CD4-positive, alpha-beta T cell treated with Interleukin-1 beta for 1 hour (primary cell): ENCODE data around the gene CACNG6.
"Not testable (repeated sequence)": the region's sequence is repeated elsewhere in the genome, so short reads cannot be mapped to it uniquely, and the experiment has no call there.

Experiments
- DNase-seq, 2 donors: peaks; one replicate each; pipeline ENCODE4 v3.0.0-alpha.2; 2020 to 2022

The CACNG6 gene

GRCh38 chr19:54002495-54003315 is 11.3 kb downstream of the CACNG6 start:
- no peak for DNase-seq

DNA sequence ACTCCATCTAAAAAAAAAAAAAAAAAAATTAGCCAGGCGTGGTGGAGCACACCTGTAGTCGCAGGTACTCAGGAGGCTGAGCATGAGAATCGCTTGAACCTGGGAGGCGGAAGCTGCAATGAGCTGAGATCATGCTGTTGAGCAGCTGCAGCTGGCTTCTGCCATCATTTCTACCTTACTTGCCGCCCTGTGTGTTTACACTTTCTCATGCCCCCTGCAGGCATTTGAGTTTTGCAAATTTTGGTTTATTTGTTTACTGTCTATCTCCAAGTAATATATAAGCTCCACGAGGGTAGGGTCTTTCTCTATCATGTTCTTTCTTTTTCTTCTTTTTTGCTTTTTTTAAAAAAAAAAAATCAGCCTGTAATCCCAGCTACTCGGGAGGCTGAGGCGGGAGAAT is 18.0 kb downstream of the CACNG6 start:
- DNase-seq: no peak

- no peak for DNase-seq
Observed at GRCh38 chr19:54010474-54010873, 19.0 kb downstream of the CACNG6 start.

- no peak for DNase-seq
Observed at GRCh38 chr19:54011507-54012211, 20.2 kb downstream of the CACNG6 start.

DNA sequence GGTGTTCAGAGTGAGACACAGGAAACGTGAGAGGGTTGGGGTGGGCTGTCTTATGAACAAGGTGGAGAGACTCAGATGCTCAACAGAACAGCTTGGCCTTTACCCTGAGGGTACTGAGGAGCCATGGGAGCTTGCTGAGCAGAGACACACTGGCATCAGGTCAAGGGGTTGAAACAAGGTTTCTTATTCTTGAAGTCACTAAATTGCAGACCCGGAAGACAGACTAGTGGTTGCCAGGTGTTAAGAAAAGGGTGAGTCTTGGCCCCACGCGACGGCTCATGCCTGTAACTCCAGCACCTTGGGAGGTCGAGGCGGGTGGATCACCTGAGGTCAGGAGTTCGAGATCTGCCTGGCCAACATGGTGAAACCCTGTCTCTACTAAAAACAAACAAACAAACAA is 22.4 kb downstream of the CACNG6 start:
- DNase-seq: no peak

DNA sequence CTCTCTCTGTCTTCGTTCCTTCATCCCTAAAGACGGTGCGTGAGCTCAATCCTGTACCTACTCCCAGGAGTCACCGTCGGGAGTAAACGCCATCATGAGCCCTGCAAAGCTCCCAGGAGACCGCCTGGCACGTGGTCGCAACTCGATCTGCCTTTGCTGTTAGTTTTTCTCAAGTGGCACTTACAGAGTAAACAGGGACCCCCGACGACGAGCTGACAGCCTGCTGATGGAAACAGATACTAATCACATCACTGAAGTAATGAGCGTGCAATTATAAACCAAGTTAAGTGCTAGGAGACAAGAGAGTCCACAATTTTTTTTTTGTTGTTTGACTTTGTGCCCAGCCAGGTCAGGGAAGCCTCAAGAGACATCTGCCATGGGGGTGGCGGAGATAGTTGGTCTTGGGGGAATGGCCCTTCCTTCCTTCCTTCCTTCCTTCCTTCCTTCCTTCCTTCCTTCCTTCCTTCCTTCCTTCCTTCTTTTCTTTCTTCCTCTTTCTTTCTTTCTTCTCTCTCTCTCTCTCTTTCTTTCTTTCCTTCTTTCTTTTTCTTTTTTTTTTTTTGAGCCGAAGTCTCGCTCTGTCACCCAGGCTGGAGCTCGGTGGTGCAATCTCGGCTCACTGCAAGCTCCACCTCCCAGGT is 23.6 kb downstream of the CACNG6 start:
- no peak for DNase-seq

GRCh38 chr19:54017261-54017660 is 25.8 kb downstream of the CACNG6 start:
- peak in 1 of 2 donors; percentile 37 for DNase-seq

- DNase-seq: no peak
Observed at GRCh38 chr19:54021363-54021762, 29.9 kb downstream of the CACNG6 start.

GRCh38 chr19:54021932-54022331 is 30.5 kb downstream of the CACNG6 start:
- DNase-seq: no peak

- DNase-seq: no peak
Observed at GRCh38 chr19:54023191-54023590, 31.8 kb downstream of the CACNG6 start.

DNA sequence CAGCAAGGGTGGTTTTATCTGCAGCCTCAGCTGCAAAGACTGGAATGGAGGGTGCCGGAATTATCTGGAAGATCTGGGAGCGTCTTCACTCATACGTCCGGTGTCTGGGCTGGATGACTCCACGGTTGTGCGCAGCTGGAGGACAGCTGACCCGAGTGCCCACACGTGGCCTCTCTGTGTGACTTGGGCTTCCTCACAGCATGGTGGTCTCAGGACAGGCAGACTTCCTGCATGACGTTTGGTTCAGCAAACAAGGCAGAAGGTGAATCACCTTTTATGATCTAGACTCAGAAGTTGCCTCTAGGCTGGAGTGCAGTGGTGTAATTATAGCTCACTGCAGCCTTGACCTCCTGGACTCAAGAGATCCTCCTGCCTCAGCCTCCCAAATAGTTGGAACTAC is 33.2 kb downstream of the CACNG6 start:
- no peak for DNase-seq

- DNase-seq: no peak
Observed at GRCh38 chr19:54026656-54027055, 35.2 kb downstream of the CACNG6 start.

DNA sequence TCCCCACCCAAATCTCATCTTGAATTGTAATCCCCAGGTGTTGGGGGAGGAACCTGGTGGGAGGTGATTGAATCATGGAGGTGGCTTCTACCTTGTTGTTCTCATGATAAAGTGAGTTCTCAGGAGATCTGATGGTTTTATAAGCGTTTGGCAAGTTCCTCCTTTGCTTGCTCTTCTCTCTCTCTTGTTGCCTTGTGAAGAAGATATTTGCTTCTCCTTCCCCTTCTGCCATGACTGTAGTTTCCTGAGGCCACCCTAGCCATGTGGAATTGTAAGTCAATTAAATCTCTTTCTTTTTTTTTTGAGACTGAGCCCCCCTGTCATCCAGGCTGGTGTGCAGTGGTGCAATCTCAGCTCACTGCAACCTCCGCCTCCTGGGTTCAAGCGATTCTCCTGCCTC is 37.9 kb downstream of the CACNG6 start:
- DNase-seq: no peak

DNA sequence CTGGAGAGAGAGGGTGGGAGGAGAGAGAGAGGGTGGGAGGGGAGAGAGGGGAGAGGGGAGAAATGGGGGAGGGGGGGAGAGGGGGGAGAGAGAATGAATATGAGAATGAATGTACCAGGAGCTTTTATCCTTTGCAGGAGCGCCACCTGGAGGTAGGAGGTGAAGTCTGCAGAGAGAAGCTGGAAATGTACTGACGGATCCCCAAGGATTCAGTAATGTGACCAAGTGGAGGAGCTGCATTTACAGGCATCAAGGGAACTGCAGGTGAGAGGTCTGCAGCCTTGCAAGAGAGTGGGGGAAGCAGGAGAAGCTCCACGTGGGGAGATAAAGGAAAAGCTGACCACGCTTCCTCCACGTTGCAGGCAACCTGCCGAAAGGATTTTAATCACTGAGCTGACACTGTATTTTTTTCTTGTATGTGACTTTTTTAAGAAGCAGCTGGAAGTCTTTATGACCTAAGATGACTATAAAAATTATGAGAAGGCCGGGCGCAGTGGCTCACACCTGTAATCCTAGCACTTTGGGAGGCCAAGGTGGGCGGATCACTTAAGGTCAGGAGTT is 38.6 kb downstream of the CACNG6 start:
- peak; percentile 48 to 51 for DNase-seq

DNA sequence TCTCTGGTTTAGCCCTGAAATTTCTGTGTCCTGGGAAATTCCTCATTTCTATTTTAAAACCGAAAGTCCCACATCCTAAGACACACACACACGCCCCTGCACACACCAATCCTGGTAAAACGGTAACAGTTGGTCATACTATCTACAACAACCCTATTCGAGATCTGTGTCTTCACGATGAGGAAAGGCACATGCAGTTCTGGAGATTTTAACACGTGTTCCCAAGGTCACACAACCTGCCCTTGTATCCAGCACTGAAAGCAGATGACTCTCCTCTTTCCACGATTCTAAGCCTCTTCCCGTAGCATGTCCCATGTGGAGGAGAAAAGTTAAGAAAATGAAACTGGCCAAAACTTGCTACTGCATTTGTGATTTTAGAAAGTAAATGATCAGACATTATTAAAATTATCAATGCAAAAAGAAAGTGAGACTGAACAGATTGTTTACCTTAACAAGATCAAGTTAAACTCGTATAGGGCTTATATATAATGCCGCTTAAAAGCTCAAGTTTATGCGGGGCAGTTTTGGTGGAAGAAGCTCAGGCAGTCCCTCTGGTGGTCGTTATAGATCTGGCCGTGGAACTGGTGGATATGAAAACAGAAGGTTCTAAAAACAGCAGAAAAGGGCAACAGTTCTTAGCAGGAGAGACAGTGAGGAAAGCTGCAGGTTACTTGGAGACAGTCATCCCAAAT is 39.6 kb downstream of the CACNG6 start:
- no peak for DNase-seq

DNA sequence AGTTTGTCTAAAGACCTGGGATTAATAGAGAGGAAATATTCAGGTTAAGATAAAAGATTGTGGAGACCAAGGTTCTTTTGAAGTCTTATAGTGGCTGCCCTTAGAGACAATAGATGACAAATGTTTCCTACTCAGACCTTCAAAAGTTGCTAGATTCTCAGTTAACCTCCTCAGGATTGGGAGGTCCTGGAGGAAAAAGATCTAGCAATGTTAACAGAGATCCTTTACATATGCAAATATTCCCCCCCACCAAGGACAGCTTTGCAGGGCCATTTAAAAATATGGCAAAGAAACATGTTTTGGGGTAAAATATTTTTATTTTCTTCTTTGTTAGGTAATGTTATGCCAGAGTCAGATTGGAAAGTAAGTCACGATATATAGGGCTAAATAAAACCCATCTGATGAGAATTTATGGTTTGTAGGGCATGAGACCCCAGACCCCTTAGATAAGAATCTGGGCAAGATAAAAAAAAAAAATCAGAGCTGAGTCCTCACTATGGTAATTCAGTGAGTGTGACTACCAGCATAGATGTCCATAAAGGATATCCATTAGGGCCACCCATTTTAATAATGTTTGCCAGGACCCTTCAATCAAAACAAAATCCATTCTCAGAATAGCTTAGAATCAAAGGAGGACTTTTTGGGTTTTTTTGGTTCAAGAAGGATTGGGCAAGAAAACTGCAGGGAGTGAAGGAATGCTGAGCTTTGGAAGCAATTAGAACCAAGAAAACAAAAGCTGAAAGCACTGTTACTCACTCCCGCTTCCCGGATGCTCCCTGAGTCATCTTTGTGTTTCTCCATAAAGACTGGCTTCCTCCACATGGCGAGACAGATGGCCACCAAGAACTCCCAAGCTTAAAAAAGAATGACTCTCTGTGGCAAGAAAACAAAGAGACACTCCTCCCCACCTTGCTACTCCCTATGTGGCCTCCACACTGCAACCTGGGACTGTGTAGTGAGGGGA is 44.1 kb downstream of the CACNG6 start:
- no peak for DNase-seq

GRCh38 chr19:54036542-54036941 is 45.1 kb downstream of the CACNG6 start:
- not testable (repeated sequence) for DNase-seq

DNA sequence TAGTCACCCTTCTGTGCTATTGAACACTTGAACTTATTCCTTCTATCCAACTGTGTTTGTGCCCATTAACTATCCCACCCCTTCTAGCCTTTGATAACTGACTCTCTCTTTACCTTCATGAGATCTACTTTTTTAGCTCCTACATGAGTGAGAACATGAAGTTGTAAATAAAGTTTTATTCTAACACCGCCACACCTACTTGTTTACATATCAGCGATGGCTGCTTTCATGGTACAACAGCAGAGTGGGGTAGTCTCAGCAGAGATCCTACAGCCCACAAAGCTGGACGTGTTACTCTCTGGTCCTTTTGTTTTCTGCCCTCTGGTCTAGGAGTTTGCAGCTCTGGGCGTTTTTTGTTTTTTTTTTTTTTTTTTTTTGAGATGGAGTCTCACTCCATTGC is 48.6 kb downstream of the CACNG6 start:
- DNase-seq: no peak

DNA sequence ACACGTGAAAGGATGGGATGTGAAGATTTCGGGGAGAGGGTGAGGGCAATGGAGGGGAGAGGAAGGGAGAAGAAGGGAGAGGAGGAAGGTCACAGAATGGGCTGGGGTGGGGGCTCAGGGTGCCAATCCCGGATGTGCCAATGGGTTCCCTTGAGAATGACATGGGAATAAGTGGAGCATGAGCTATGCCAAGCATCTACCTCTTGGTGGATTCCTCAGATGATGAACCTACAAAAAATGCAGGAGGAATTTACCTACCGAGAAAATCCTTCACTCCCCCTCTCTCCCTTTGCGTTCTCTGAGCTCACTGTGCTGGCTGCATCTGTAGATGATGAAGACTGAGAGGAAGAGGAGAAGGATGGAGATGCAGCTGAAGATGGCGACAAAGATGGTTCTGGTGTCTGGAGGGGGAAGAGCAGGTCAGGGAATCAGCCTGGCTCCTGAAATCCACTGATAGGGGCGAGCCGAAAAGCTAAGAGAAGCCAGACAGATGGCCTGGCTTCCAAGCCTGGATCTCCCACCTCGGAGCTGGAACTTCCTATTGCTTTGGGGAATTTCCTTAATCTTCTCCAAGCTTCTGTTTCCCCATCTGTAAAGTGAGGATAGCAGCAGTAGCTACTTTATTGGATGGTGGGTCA is 50.7 kb downstream of the CACNG6 start:
- no peak for DNase-seq

- no peak for DNase-seq
Observed at GRCh38 chr19:54042989-54043388, 51.6 kb downstream of the CACNG6 start.

DNA sequence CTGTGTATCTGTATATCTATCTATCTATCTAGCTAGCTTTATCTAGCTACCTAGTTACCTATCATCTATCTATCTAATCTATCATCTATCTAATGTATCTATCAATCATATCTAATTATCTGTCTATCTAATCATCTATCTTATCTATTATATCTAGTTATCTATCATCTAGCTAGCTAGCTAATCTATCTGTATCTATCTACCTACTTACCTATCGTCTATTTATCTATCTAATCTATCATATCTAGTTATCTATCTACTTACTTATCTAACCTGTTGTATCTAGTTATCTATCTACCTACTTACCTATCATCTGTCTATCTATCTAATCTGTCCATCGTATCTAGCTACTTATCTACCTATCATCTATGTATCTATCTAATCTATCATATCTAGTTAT is 54.3 kb downstream of the CACNG6 start:
- no peak for DNase-seq
